Hepatocyte (in vitro differentiated cells): ENCODE data around the gene TBXAS1. TPM values are rescaled to one million over a fixed set of nuclear protein-coding genes. Genes with fewer than 3 reads are reported as not detected.

Experiments used
- DNase-seq: peaks from one replicate; pipeline ENCODE4 v3.0.0-alpha.2; 2016; ENCODE audit warnings: low spot score
- H2AFZ ChIP-seq: fragments of 200-600 bp; sonication (generic); 2 replicates; pipeline ENCODE4 v1.6.0; 2016; ENCODE audit warnings: antibody characterized with exemption, mild to moderate bottlenecking
- H3K27ac ChIP-seq: fragments of 200-600 bp; sonication (generic); 2 replicates; pipeline ENCODE4 v1.5.1; 2016; ENCODE audit warnings: mild to moderate bottlenecking
- H3K27me3 ChIP-seq: fragments of 200-600 bp; sonication (generic); 2 replicates; pipeline ENCODE4 v1.6.1; 2016
- H3K36me3 ChIP-seq: fragments of 200-600 bp; sonication (generic); replicated peaks from 2 replicates; pipeline ENCODE4 v1.5.1; 2016; ENCODE audit warnings: low read depth; ENCODE audit not compliant: insufficient read depth
- H3K4me1 ChIP-seq: fragments of 200-600 bp; sonication (generic); 2 replicates; pipeline ENCODE4 v1.5.1; 2016; ENCODE audit warnings: mild to moderate bottlenecking, moderate library complexity; ENCODE audit not compliant: insufficient read depth
- H3K4me2 ChIP-seq: fragments of 200-600 bp; sonication (generic); 2 replicates; pipeline ENCODE4 v1.6.0; 2016
- H3K4me3 ChIP-seq: fragments of 200-600 bp; sonication (generic); 2 replicates; pipeline ENCODE4 v1.5.1; 2016; ENCODE audit warnings: mild to moderate bottlenecking
- H3K79me2 ChIP-seq: fragments of 200-600 bp; sonication (generic); 2 replicates; pipeline ENCODE4 v1.6.0; 2017; ENCODE audit warnings: mild to moderate bottlenecking
- H3K9me2 ChIP-seq: fragments of 200-600 bp; sonication (generic); replicated peaks from 2 replicates; pipeline ENCODE4 v1.6.0; 2017; ENCODE audit warnings: mild to moderate bottlenecking; ENCODE audit not compliant: insufficient read depth
- H3K9me3 ChIP-seq: fragments of 200-600 bp; sonication (generic); 2 replicates; pipeline ENCODE4 v1.5.1; 2016; ENCODE audit warnings: low read depth, mild to moderate bottlenecking
- H4K20me1 ChIP-seq: fragments of 200-600 bp; sonication (generic); 2 replicates; pipeline ENCODE4 v1.6.0; 2016; ENCODE audit warnings: mild to moderate bottlenecking; ENCODE audit not compliant: insufficient read depth, poor library complexity, severe bottlenecking
- CTCF ChIP-seq: fragments of 200-600 bp; sonication (generic); IDR thresholded peaks from 2 replicates; pipeline ENCODE4 v1.5.1; 2016; ENCODE audit warnings: antibody characterized with exemption, mild to moderate bottlenecking; ENCODE audit not compliant: poor library complexity
- EZH2 ChIP-seq: fragments of 200-600 bp; sonication (generic); IDR thresholded peaks from 2 replicates; pipeline ENCODE4 v1.6.1; 2016; ENCODE audit warnings: antibody characterized with exemption, mild to moderate bottlenecking, borderline replicate concordance
- EZH2phosphoT487 ChIP-seq: fragments of 200-600 bp; sonication (generic); IDR thresholded peaks from one replicate; pipeline ENCODE4 v1.6.1; 2018; ENCODE audit warnings: antibody characterized with exemption, mild to moderate bottlenecking, low read depth, moderate library complexity; ENCODE audit not compliant: unreplicated experiment, severe bottlenecking
- WGBS: methylation state at CpG from one replicate; pipeline ENCODE4 v1.1.6; 2016; ENCODE audit warnings: low lambda C conversion rate; ENCODE audit errors: missing lambda C conversion rate; 5-methylcytosine and 5-hydroxymethylcytosine counted together
- polyA plus RNA-seq: library from polyadenylated mRNA; unstranded; fragments of >200 nt; fragmentation: Nextera tagmentation; extraction: Ambion mirVana; gene quantifications from 2 replicates; pipeline ENCODE4 v1.2.1, GENCODE V29; 2016
- total RNA-seq: library from RNA; depleted of rRNA; stranded (reverse); fragments of >200 nt; gene quantifications from 2 replicates; pipeline ENCODE4 v1.2.3, GENCODE V29; 2014

The TBXAS1 gene
- total and polyA plus RNA-seq, 2 experiments from 2014 or later = 3.9 to 11.5 TPM

GRCh38 chr7:139936760-139937310 is 107.8 kb downstream of the TBXAS1 start:
- Histone ChIP-seq H3K4me1 (no peaks in the 10 kb centered on the region), H2AFZ (no peak overlapping the region), H3K27ac (no peak overlapping the region), H3K9me2 (no peaks in the 10 kb centered on the region), H3K4me2 (no peak overlapping the region), H3K9me3 (no peaks in the 10 kb centered on the region), H3K4me3 (no peak overlapping the region), H3K36me3 (no peaks in the 10 kb centered on the region), H4K20me1 (no peaks in the 10 kb centered on the region), H3K27me3 (no peaks in the 10 kb centered on the region), H3K79me2 (no peaks in the 10 kb centered on the region)
- 39% methylated on average over 2 of the region's 2 CpGs for WGBS
- DNase-seq = peak; percentile 67
- no peak for TF ChIP-seq CTCF
- no peak for TF ChIP-seq EZH2
- no peak for TF ChIP-seq EZH2phosphoT487

- H2AFZ ChIP-seq = no peak overlapping the region
- no peaks in the 10 kb centered on the region for H3K27me3 ChIP-seq
- H4K20me1 ChIP-seq = no peaks in the 10 kb centered on the region
- 73% methylated on average over 6 of the region's 6 CpGs for WGBS
- no peaks in the 10 kb centered on the region for H3K79me2 ChIP-seq
- H3K9me3 ChIP-seq = no peaks in the 10 kb centered on the region
- no peaks in the 10 kb centered on the region for H3K4me1 ChIP-seq
- DNase-seq = no peak
- TF ChIP-seq CTCF = no peak
- H3K4me3 ChIP-seq = no peak overlapping the region
- H3K9me2 ChIP-seq = no peaks in the 10 kb centered on the region
- no peak overlapping the region for H3K27ac ChIP-seq
- no peak overlapping the region for H3K4me2 ChIP-seq
- H3K36me3 ChIP-seq = no peaks in the 10 kb centered on the region
These were observed 108.7 kb downstream of the TBXAS1 start for GRCh38 chr7:139937715-139938114.

DNA sequence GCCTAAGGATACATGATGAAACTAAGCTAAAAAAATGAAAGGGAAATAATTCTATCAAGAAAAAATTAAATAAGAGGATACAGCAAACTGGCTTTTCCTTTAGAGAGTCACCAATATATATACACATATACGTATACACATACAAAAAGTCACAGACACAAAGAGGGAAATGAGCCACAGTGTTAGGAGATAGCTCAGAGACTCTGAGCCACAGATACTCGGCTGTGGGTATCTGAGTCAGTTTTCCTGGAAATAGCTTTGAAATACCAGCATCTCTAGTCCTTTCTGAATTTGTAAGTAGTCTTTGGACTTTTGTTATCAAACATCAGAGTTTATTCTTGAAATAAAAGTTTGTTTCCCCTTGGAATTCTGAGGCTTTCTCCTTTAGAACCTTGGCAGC is 111.8 kb downstream of the TBXAS1 start:
- Histone ChIP-seq H2AFZ (no peak overlapping the region), H3K4me2 (no peak overlapping the region), H3K4me3 (no peak overlapping the region), H3K4me1 (no peaks in the 10 kb centered on the region), H4K20me1 (no peaks in the 10 kb centered on the region), H3K79me2 (no peaks in the 10 kb centered on the region), H3K27ac (no peak overlapping the region), H3K36me3 (no peaks in the 10 kb centered on the region), H3K9me3 (no peaks in the 10 kb centered on the region), H3K27me3 (no peaks in the 10 kb centered on the region), H3K9me2 (no peaks in the 10 kb centered on the region)
- 87% methylated on average over 2 of the region's 2 CpGs for WGBS
- DNase-seq = no peak
- no peak for TF ChIP-seq EZH2phosphoT487
- no peak for TF ChIP-seq CTCF
- TF ChIP-seq EZH2 = no peak

- no peaks in the 10 kb centered on the region for H3K36me3 ChIP-seq
- no peak overlapping the region for H3K4me3 ChIP-seq
- H3K4me2 ChIP-seq = no peak overlapping the region
- H3K9me2 ChIP-seq = no peaks in the 10 kb centered on the region
- no peaks in the 10 kb centered on the region for H3K79me2 ChIP-seq
- 99% methylated on average over 3 of the region's 3 CpGs for WGBS
- DNase-seq = no peak
- no peaks in the 10 kb centered on the region for H3K27me3 ChIP-seq
- no peaks in the 10 kb centered on the region for H3K4me1 ChIP-seq
- no peak for TF ChIP-seq EZH2
- TF ChIP-seq CTCF = no peak
- no peak for TF ChIP-seq EZH2phosphoT487
- H3K9me3 ChIP-seq = no peaks in the 10 kb centered on the region
- H2AFZ ChIP-seq = no peak overlapping the region
- no peak overlapping the region for H3K27ac ChIP-seq
- H4K20me1 ChIP-seq = no peaks in the 10 kb centered on the region
These were observed 112.4 kb downstream of the TBXAS1 start for GRCh38 chr7:139941421-139941820.
